K562 (cell line): Measurements from ENCODE around the gene SDR42E2. TPM values are rescaled to one million over a fixed set of nuclear protein-coding genes. Genes with fewer than 3 reads are reported as not detected.

Experiments
- BCLAF1 ChIP-seq, 2 experiments: fragments of 450-650 bp in 1 of 2; IDR thresholded peaks; 2 replicates each; pipeline ENCODE4 v1.6.1; 2011 to 2017; ENCODE audit warnings: low read depth in 2 of 2, antibody characterized with exemption in 1 of 2, borderline replicate concordance in 1 of 2, low read length in 1 of 2, mild to moderate bottlenecking in 1 of 2, mixed read lengths in 1 of 2; ENCODE audit not compliant: control insufficient read depth in 1 of 2
- HDAC6 ChIP-seq: IDR thresholded peaks from 2 replicates; pipeline ENCODE4 v1.6.1; 2012; ENCODE audit warnings: low read depth, mild to moderate bottlenecking, control low read depth, inconsistent platforms, low read length, moderate library complexity
- HMGN3 ChIP-seq: IDR thresholded peaks from 2 replicates; pipeline ENCODE4 v1.6.1; 2011; ENCODE audit warnings: borderline replicate concordance, low read depth, mild to moderate bottlenecking, mixed read lengths, low read length; ENCODE audit not compliant: insufficient read length; ENCODE audit errors: extremely low read depth
- HOMEZ ChIP-seq: fragments of 250-450 bp; sonication (Bioruptor Pico); IDR thresholded peaks from 2 replicates; pipeline ENCODE4 v1.4.0; 2020; ENCODE audit warnings: mild to moderate bottlenecking, moderate library complexity
- MTA3 ChIP-seq: fragments of 450-650 bp; formaldehyde crosslinking; IDR thresholded peaks from 2 replicates; pipeline ENCODE4 v1.6.1; 2017; ENCODE audit warnings: mild to moderate bottlenecking, borderline replicate concordance
- NFIC ChIP-seq: fragments of 450-650 bp; IDR thresholded peaks from 2 replicates; pipeline ENCODE4 v1.6.1; 2017; ENCODE audit warnings: mild to moderate bottlenecking, inconsistent platforms
- NRF1 ChIP-seq, 2 experiments: fragments of 450-650 bp; IDR thresholded peaks in 1 of 2; conservative IDR thresholded peaks in 1 of 2; 2 replicates each; pipeline ENCODE4 v1.6.1; 2014; ENCODE audit warnings: mild to moderate bottlenecking in 2 of 2
- PML ChIP-seq: IDR thresholded peaks from 2 replicates; pipeline ENCODE4 v1.6.1; 2012; ENCODE audit warnings: low read length, inconsistent platforms
- RBM22 ChIP-seq: fragments of 200-400 bp; formaldehyde crosslinking; IDR thresholded peaks from 2 replicates; pipeline ENCODE4 v1.6.1; 2018; ENCODE audit warnings: low read length, low read depth; ENCODE audit not compliant: poor library complexity, severe bottlenecking
- SETDB1 ChIP-seq: IDR thresholded peaks from one replicate; pipeline ENCODE4 v1.6.1; 2012; ENCODE audit warnings: low read length, control low read depth, inconsistent platforms
- SMAD1 ChIP-seq: fragments of 150-350 bp; IDR thresholded peaks from 2 replicates; pipeline ENCODE4 v1.6.1; 2014; ENCODE audit warnings: low read length, low read depth; ENCODE audit not compliant: partially characterized antibody
- USF2 ChIP-seq: sonication (generic); formaldehyde crosslinking; IDR thresholded peaks from 2 replicates; pipeline ENCODE4 v1.5.0; 2020; ENCODE audit warnings: missing genetic modification reagents
- YBX1 ChIP-seq: fragments of 450-650 bp; IDR thresholded peaks from 2 replicates; pipeline ENCODE4 v1.7.1; 2016; ENCODE audit warnings: mild to moderate bottlenecking
- ZBTB34 ChIP-seq: fragments of 250-450 bp; sonication (Bioruptor Pico); IDR thresholded peaks from 2 replicates; pipeline ENCODE4 v1.8.0; 2021; ENCODE audit warnings: mild to moderate bottlenecking, moderate library complexity
- ZBTB8A ChIP-seq: fragments of 450-650 bp; IDR thresholded peaks from 2 replicates; pipeline ENCODE4 v1.6.1; 2018; ENCODE audit warnings: mild to moderate bottlenecking, moderate library complexity; ENCODE audit not compliant: partially characterized antibody
- ZNF175 ChIP-seq: fragments of 200-800 bp; sonication (Bioruptor generic); IDR thresholded peaks from 2 replicates; pipeline ENCODE4 v1.6.1; 2016; ENCODE audit warnings: low read depth, mild to moderate bottlenecking, missing genetic modification characterization, missing compliant biosample characterization
- ZNF197 ChIP-seq: fragments of 200-800 bp; sonication (Bioruptor generic); IDR thresholded peaks from 2 replicates; pipeline ENCODE4 v1.6.1; 2016; ENCODE audit warnings: low read depth, missing genetic modification characterization, missing compliant biosample characterization
- ZNF277 ChIP-seq: fragments of 250-450 bp; sonication (Bioruptor Pico); IDR thresholded peaks from 2 replicates; pipeline ENCODE4 v1.8.0; 2022; ENCODE audit warnings: inconsistent platforms, mild to moderate bottlenecking, moderate library complexity, borderline replicate concordance
- polyA plus RNA-seq, 8 experiments: library from polyadenylated mRNA; depleted of rRNA in 4 of 8; stranded (reverse) in 5 of 8; unstranded in 3 of 8; fragments of >200 nt; fragmentation: Nextera tagmentation in 2 of 8; fragmentation: Illumina TruSeq in 1 of 8; extraction: Ambion mirVana in 2 of 8; extraction: Trizol in 1 of 8; gene quantifications; 2 replicates each; pipeline versions ENCODE4 v1.2.1 to v1.2.3, GENCODE V29; 2011 to 2014; ENCODE audit warnings: inconsistent platforms in 1 of 8, missing spikeins in 1 of 8
- total RNA-seq, 7 experiments: library from RNA; depleted of rRNA in 6 of 7; stranded (reverse); fragments of >200 nt in 6 of 7; fragmentation: Illumina TruSeq in 2 of 7; extraction: Trizol in 2 of 7; gene quantifications; 2 replicates each; pipeline versions ENCODE4 v1.2.1 to v1.2.3, GENCODE V29; 2011 to 2021; ENCODE audit warnings: low replicate concordance in 1 of 7

Gene SDR42E2
- total and polyA plus RNA-seq, 9 of the 15 experiments (the other 6 are each of a cell fraction or from before 2014, with no cell fraction given) = 0.03 to 0.07 (median 0.04) TPM; not detected in 4

- TF ChIP-seq ZNF277 (CRISPR knock-in tag) (no peak), HDAC6 (no peak), RBM22 (no peak), MTA3 (peak; percentile 67; the same call in 1 of the 2 replicates), ZBTB34 (CRISPR knock-in tag) (no peak), USF2 (CRISPR knock-in tag) (no peak), PML (peak; percentile 73; the same call in 1 of the 2 replicates), HMGN3 (no peak), NRF1 (conservative IDR thresholded peaks at IDR 0.05 in 1 of 2, IDR thresholded peaks at IDR 0.05 in 1 of 2) (peak; percentile 84 to 87), HOMEZ (CRISPR knock-in tag) (no peak), ZNF175 (CRISPR knock-in tag) (peak; percentile 72; the same call in 1 of the 2 replicates), YBX1 (no peak), ZBTB8A (no peak), BCLAF1 (IDR thresholded peaks at IDR 0.05; ENCODE audit: borderline replicate concordance in 1 of 2, control insufficient read depth in 1 of 2, low read depth in 2 of 2, low read length in 1 of 2) (no peak), SMAD1 (peak; percentile 81), SETDB1 (no peak), ZNF197 (CRISPR knock-in tag) (no peak), NFIC (0 out of 2 replicates have a peak, but pooled peaks have one; percentile 22)
These were observed 28.6 kb downstream of the SDR42E2 start (continued) for GRCh38 chr16:22190776-22191531.
